Brain microvascular endothelial cell (primary cell): ENCODE data around the gene CALCOCO1.

Experiments used
- DNase-seq: peaks from one replicate; pipeline ENCODE4 v3.0.0-alpha.2; 2020
- H3K27ac ChIP-seq: fragments of 250-450 bp; sonication (Bioruptor Pico); 2 replicates; pipeline ENCODE4 v1.5.1; 2020; ENCODE audit warnings: mild to moderate bottlenecking, moderate library complexity
- H3K27me3 ChIP-seq: fragments of 250-450 bp; sonication (Bioruptor Pico); replicated peaks from 2 replicates; pipeline ENCODE4 v1.5.1; 2020; ENCODE audit warnings: mild to moderate bottlenecking
- H3K36me3 ChIP-seq: fragments of 250-450 bp; sonication (Bioruptor Pico); replicated peaks from 2 replicates; pipeline ENCODE4 v1.5.1; 2020; ENCODE audit warnings: mild to moderate bottlenecking
- H3K4me3 ChIP-seq: 2 replicates; pipeline ENCODE4 v1.5.1; 2011; ENCODE audit warnings: low read depth, mild to moderate bottlenecking, control low read depth, low read length, moderate library complexity
- in situ Hi-C: cut with HindIII; loops from 2 replicates; pipeline ENCODE4 v1.10.0; 2017; ENCODE audit warnings: low sequenced_read_pairs, low pct_ligation_motif_present
- TF ChIP-seq, protein P1 (sequence below): IDR thresholded peaks from 2 replicates; pipeline ENCODE4 v1.5.1; 2011; ENCODE audit warnings: low read depth, mild to moderate bottlenecking, moderate library complexity, low read length, control low read depth, inconsistent platforms; ENCODE audit errors: missing control alignments

The CALCOCO1 gene

DNA sequence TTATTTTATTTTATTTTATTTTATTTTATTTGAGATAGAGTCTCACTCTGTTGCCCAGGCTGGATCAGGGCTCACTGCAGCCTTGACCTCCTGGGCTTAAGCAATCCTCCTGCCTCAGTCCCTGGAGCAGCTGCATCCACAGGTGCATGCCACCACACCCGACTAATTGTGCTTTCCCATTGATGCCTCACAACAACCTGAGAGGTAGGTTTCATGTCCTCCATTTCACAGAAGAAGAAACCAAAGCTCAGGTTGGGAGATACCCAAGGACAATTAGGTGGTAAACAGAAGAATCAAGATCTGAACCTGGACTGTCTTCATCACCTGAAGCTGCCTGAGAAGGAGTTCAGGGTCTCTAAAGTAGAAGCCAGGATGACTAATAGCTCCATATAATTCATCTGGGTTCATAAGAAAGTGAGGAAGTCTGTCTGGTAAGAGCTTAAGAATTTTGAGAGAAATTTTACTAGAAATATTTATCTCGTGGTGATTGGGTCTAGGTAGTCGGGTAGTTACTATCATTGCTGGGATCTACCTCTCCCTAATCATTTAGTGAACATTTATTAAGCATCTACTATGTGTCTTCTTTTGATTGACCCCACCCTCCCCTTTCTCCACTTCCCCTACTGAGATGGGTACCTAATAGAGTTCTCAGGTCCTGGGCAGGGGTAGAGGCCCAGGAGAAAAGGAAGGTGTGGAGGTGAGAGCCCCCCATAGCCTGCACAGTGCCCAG, 28.1 kb downstream of the CALCOCO1 start:
- Histone ChIP-seq H3K36me3 (no peaks in the 10 kb centered on the region), H3K27me3 (peaks cover 51% of the 10 kb centered on the region), H3K4me3 (no peak overlapping the region), H3K27ac (no peak overlapping the region)
- DNase-seq, result no peak
- in situ Hi-C loops, result no loop called here
- TF ChIP-seq, protein P1, sequence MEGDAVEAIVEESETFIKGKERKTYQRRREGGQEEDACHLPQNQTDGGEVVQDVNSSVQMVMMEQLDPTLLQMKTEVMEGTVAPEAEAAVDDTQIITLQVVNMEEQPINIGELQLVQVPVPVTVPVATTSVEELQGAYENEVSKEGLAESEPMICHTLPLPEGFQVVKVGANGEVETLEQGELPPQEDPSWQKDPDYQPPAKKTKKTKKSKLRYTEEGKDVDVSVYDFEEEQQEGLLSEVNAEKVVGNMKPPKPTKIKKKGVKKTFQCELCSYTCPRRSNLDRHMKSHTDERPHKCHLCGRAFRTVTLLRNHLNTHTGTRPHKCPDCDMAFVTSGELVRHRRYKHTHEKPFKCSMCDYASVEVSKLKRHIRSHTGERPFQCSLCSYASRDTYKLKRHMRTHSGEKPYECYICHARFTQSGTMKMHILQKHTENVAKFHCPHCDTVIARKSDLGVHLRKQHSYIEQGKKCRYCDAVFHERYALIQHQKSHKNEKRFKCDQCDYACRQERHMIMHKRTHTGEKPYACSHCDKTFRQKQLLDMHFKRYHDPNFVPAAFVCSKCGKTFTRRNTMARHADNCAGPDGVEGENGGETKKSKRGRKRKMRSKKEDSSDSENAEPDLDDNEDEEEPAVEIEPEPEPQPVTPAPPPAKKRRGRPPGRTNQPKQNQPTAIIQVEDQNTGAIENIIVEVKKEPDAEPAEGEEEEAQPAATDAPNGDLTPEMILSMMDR, result no peak

DNA sequence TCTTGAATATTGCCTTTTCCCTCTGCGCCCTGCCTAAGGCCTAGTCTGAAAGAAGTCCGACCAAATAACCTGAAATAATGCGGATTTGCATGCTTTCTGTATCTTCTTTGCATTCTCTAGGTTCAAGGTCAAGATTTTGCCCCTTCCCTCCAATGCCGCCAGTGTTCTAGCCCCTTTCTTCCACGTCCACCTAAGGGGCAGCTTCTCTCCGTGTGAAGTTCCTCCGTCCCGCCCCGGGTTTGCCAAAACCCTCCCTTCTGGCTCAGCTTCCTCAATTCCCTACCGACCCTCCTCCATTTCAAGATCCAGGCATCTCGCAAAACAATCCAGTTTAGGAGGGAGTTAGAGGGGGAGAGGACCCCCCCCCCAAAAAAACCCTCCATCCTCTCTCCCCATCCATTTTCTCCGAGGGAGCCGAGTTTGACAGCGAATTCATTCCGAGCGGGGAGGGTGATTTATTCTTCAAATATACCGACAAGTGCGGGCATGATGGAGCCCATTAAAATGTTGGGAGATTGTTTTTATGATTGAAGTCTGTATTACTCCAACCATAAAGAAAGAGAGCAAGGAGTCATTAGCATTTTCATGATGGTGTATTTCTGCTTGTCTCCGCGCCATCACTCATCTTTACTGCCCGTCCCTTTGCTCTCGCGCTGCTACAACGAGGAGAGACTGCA, 30.5 kb downstream of the CALCOCO1 start:
- in situ Hi-C loops, result no loop called here
- DNase-seq, result no peak
- peaks cover 32% of the 10 kb centered on the region for H3K27me3 ChIP-seq

DNA sequence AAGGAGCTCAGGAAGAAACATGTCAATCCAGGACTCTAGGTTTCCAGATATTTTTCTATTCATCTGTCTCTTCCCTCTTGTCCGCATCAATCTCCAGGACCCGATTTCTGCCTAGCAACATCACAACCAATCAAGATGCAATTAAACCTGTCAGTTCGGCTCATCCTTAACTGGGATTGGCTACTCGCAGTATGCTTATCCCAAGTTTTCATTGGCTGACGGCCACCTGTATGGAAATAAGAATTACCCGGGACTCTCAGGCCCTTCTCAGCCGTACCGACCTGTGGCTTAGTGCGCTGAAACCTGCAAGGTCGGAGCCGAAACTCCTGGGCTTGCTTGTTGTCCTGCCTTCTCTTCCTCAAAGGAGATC, 31.0 kb downstream of the CALCOCO1 start:
- H3K27ac ChIP-seq, result no peak overlapping the region
- peak overlapping the region; percentile 27 for H3K4me3 ChIP-seq
- in situ Hi-C loops, result no loop called here
- H3K27me3 ChIP-seq, result peaks cover 28% of the 10 kb centered on the region
- TF ChIP-seq, protein P1, result no peak
- H3K36me3 ChIP-seq, result no peaks in the 10 kb centered on the region
- DNase-seq, result peak; percentile 90

More for the DNA sequence above, 30.5 kb downstream of the CALCOCO1 start:
- no peak overlapping the region for H3K27ac ChIP-seq
- peak overlapping the region; percentile 27 for H3K4me3 ChIP-seq
- no peaks in the 10 kb centered on the region for H3K36me3 ChIP-seq
- TF ChIP-seq, protein P1, result no peak

DNA sequence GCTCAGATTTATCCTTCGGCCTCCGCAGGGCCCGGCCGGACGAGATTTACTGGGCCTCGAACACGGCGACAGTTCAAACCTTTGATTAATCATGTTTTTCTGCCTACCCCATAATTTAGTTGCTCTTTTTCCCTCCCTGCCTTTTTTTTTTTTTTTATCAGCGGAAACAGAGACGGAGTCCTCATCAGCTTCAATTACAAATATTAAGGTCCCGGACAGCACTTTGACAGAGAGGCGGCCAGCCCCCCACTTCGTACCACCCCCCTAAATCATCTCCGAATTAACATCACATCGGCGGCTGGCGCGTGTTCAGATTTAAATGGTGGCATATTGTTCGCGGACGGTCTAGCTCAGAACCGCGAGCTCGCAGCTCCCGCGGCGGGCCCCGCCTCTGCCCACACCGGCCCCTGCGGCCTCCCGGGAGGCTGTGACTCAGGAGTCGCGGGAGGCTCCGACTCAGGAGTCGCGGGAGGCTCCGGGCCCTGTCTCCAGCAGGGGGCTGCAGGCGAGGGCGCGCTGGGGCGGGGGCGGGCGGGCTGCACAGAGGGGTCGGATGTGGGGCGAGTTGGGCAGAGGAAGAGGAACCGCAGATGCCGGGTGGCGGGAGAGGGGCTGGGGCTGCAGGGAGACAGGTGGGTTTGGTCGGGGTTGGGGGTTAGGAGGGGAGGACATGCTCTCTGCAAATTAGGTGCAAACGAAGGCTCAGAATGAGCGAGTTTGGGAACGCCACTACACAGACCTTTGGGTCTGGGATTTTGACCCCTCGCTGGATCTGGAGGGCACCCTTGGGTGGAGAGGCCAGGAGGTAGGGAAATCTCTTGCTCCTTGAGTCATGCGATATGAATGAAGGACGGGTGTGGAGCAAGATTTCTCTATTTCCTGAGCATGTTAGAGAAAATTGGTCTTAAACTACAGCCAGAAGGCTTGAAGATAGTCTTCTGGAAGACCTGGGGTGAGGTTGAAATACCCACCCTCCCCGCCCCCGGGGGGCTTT, 31.8 kb downstream of the CALCOCO1 start:
- TF ChIP-seq, protein P1, result peak; percentile 46
- Histone ChIP-seq H3K27me3 (peaks cover 26% of the 10 kb centered on the region), H3K36me3 (no peaks in the 10 kb centered on the region), H3K4me3 (peak overlapping the region; percentile 37), H3K27ac (no peak overlapping the region)
- in situ Hi-C loops, result no loop called here
- DNase-seq, result peak; percentile 39

DNA sequence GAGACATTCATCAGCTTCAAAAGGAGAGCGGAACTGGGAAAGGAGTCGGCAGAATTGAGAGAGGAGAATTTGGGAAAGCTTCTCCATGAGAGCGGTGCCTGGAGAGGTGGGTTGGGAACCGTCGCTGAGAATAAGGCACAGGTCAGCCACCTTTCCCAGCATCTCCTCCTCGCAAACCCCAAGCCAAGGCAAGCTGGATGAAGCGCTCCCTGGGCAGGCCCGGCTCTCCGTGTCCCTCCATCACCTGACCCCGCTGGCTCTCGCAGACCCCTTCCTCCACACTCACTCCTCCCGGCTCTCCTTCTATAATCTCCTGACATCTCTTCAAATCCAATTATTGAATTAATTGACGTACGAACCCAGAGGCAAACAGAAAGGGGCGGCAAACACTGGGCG, 32.5 kb downstream of the CALCOCO1 start:
- peak overlapping the region; percentile 37 for H3K4me3 ChIP-seq
- H3K27ac ChIP-seq, result no peak overlapping the region
- in situ Hi-C loops, result no loop called here
- no peak for DNase-seq
- H3K36me3 ChIP-seq, result no peaks in the 10 kb centered on the region
- H3K27me3 ChIP-seq, result peaks cover 20% of the 10 kb centered on the region
- TF ChIP-seq, protein P1, result no peak
